Heart right ventricle (tissue), 16 donors: ENCODE data around the gene DAB1. TPM values are rescaled to one million over a fixed set of nuclear protein-coding genes. Genes with fewer than 3 reads are reported as not detected.

Experiments
- ATAC-seq, 8 donors: fragments of 200-7000 bp; cut with Tn5 transposase; one replicate each; pipeline ENCODE4 v1.9.1; 2020; ENCODE audit warnings: mild to moderate bottlenecking in 8 of 8, moderate library complexity in 8 of 8, moderate number of reproducible peaks in 1 of 8
- DNase-seq, 2 donors: peaks; one replicate each; pipeline ENCODE4 v3.0.0-alpha.2; 2020
- H3K27ac ChIP-seq, 10 donors: fragments of 200-600 bp; sonication (generic) in 2 of 10; one replicate each; pipeline versions ENCODE4 v1.5.0 to v1.8.0; 2020 to 2022; ENCODE audit warnings: mild to moderate bottlenecking in 3 of 10
- H3K27me3 ChIP-seq, 7 donors: fragments of 200-600 bp; one replicate each; pipeline ENCODE4 v1.8.0; 2021 to 2022; ENCODE audit warnings: mild to moderate bottlenecking in 2 of 7
- H3K36me3 ChIP-seq, 9 donors: fragments of 200-600 bp; sonication (generic) in 1 of 9; one replicate each; pipeline versions ENCODE4 v1.5.0 to v1.8.0; 2020 to 2022; ENCODE audit warnings: mild to moderate bottlenecking in 2 of 9
- H3K4me1 ChIP-seq, 9 donors: fragments of 200-600 bp; sonication (generic) in 1 of 9; one replicate each; pipeline versions ENCODE4 v1.5.0 to v1.8.0; 2020 to 2022; ENCODE audit warnings: mild to moderate bottlenecking in 4 of 9
- H3K4me3 ChIP-seq, 10 donors: fragments of 200-600 bp; sonication (generic) in 2 of 10; one replicate each; pipeline versions ENCODE4 v1.5.0 to v1.8.0; 2020 to 2022; ENCODE audit warnings: mild to moderate bottlenecking in 7 of 10, moderate library complexity in 2 of 10
- H3K9me3 ChIP-seq, 11 donors: fragments of 200-600 bp in 10 of 11; sonication (generic) in 2 of 11; one replicate each; pipeline versions ENCODE4 v1.5.0 to v1.8.0; 2013 to 2022; ENCODE audit warnings: mild to moderate bottlenecking in 2 of 11, control low read depth in 1 of 11, moderate library complexity in 1 of 11
- WGBS, 2 donors: extraction: QIAGEN DNeasy Blood & Tissue Kit; methylation state at CpG; one replicate each; pipeline ENCODE4 v1.1.7; 2013; ENCODE audit warnings: inconsistent platforms in 1 of 2; 5-methylcytosine and 5-hydroxymethylcytosine counted together
- intact Hi-C, 10 donors: fragments of 100-400 bp; cut with DNase I; formaldehyde crosslinking; loops; one replicate each; pipeline versions ENCODE4 v1.11.1 to v1.14.2; 2022
- polyA plus RNA-seq, 2 donors: library from polyadenylated mRNA; stranded (reverse); fragments of 200-250 nt; gene quantifications; one replicate each; pipeline ENCODE4 v1.2.3, GENCODE V29; 2013
- total RNA-seq, 10 donors: library from RNA; stranded (reverse); fragmentation: NEBNext Ultra II Directional in 3 of 10; extraction: Animal tissue kit (Norgen Biotek cat#: 25700) in 3 of 10; gene quantifications; one replicate each; pipeline versions ENCODE4 v1.2.1 to v1.2.4, GENCODE V29; 2021 to 2023
- TF ChIP-seq, protein P1 (sequence below), 9 donors: fragments of 200-600 bp; sonication (generic) in 2 of 9; IDR thresholded peaks; one replicate each; pipeline versions ENCODE4 v1.5.0 to v1.8.0; 2021 to 2022; ENCODE audit warnings: antibody characterized with exemption in 9 of 9, mild to moderate bottlenecking in 5 of 9, moderate library complexity in 1 of 9
- donor health status: Arrhythmogenic right ventricular cardiomyopathy.
- donor health status: ischemic (EF 13 %, LVEDD 7.1; RV severe dilation, severe dysfunction).
- donor health status: healthy with polysubstance abuse.
- donor health status: DM: no; HTN: yes; CAD: no.
- donor health status: DM: no; HTN: no; CAD: no.
- donor health status: ischemic (EF 25% LVEDD 6.9; RV normal size, moderate dysfunction).
- donor health status: ischemic (EF 25% LVEDD 5.7; RV mildly dilated, moderate dysfunction).
- donor health status: healthy.
- donor health status: DM: yes; HTN: yes; CAD: no.
- donor health status: Ischemic cardiomyopathy.
- donor health status: ischemic (EF 35%, LVEDD 5.7; RV mildly dilated, moderate dysfunction).
- donor health status: nonischemic (EF 11% LVEDD 7.7; RV severe dilation, severe dysfunction).
- donor health status: DM: yes; HTN: yes; CAD: no.
- donor health status: PGD.
- donor health status: ischemic (EF 29% LVEDD 5.4; RV normal size, mild dysfunction).
- donor health status: nonischemic (EF 23%, LVEDD 6.1; RV moderate dilation, normal function).

DAB1 gene
- total and polyA plus RNA-seq, 12 donors: 0.16 to 25.5 (median 8.1) TPM

DNA sequence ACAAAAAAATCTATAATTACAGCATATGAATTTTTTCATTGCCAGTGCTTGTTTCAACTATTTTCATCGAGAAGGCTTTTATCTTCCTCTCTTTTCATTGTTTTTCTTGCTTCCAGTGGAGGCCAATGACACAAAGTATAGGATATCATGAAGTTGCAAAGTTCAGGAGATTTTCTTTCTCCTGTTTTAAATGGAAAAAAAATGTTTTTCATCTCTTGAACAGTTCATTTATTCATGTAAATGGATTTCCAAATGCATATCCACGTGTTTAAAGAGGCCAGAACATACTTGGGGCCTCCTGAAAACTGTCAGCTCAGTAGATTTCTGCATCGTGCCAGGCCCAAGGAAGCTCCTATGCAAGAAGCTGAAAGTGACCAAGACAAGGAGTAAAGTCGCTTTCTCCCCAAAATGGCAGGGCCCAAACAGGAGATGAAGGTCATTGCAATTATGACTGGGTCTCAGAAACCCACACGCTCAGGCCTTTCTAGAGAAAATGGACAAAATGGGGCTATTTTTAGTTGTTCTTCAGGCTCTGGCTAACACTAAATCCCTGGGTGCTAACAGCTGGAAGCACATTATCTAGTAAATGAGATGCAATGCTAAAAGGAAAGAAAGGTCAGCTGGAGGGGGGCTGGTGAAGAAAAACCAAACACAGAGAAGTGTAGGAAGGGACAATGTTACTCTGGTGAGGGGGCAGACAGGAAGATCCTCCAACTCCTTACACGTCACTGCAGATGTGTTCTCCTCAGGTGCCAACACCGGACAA lies 321.1 kb downstream of the DAB1 start:
- intact Hi-C loops: no loop called here

DNA sequence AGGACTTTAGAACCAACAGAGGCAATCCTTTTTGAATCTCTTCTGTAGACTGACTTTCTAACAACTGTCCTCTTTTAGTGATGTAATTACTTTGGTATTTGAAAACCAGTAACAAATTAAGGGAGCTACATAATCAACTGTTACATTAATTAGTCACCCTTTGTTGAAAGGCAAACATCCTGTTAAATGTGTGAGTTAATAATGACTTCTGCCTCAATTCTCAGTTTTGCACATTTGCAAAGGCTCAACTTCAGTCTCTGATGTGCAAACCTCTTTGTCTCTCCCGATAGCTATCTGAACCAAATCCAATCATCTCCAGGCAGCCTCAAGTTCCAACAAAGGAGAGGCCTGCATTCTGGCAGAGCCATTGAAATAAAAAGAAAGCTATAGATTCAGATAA lies 322.7 kb downstream of the DAB1 start:
- WGBS, 2 donors: 67 to 83% methylated on average over 1 of the region's 1 CpG
- Histone ChIP-seq H3K27ac (no peak overlapping the region), H3K27me3 (no peaks in the 10 kb centered on the region), H3K4me1 (peaks cover 0 to 16% (median 6%) of the 10 kb centered on the region in 9 donors), H3K9me3 (no peaks in the 10 kb centered on the region), H3K36me3 (no peaks in the 10 kb centered on the region), H3K4me3 (no peak overlapping the region)
- TF ChIP-seq, protein P1, sequence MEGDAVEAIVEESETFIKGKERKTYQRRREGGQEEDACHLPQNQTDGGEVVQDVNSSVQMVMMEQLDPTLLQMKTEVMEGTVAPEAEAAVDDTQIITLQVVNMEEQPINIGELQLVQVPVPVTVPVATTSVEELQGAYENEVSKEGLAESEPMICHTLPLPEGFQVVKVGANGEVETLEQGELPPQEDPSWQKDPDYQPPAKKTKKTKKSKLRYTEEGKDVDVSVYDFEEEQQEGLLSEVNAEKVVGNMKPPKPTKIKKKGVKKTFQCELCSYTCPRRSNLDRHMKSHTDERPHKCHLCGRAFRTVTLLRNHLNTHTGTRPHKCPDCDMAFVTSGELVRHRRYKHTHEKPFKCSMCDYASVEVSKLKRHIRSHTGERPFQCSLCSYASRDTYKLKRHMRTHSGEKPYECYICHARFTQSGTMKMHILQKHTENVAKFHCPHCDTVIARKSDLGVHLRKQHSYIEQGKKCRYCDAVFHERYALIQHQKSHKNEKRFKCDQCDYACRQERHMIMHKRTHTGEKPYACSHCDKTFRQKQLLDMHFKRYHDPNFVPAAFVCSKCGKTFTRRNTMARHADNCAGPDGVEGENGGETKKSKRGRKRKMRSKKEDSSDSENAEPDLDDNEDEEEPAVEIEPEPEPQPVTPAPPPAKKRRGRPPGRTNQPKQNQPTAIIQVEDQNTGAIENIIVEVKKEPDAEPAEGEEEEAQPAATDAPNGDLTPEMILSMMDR (IDR thresholded peaks at IDR 0.05): no peak
- ATAC-seq (no peak), DNase-seq (no peak)
- intact Hi-C loops: no loop called here

More for the DNA sequence above, 321.1 kb downstream of the DAB1 start:
- WGBS, 2 donors: 42 to 44% methylated on average over 7 of the region's 7 CpGs
- peak in 5 of 8 donors; percentile 15 to 47 (median 38) for ATAC-seq
- TF ChIP-seq, protein P1 (IDR thresholded peaks at IDR 0.05): no peak
- Histone ChIP-seq H3K4me1 (peaks cover 0 to 14% (median 6%) of the 10 kb centered on the region in 9 donors), H3K36me3 (no peaks in the 10 kb centered on the region), H3K4me3 (no peak overlapping the region), H3K27ac (peak overlapping the region in 3 of 10 donors; percentile 5 to 58 (median 30)), H3K27me3 (no peaks in the 10 kb centered on the region), H3K9me3 (no peaks in the 10 kb centered on the region)
- no peak for DNase-seq

- H3K4me3 ChIP-seq: no peak overlapping the region
- H3K27ac ChIP-seq: no peak overlapping the region
- intact Hi-C loops: no loop called here
- DNase-seq (no peak), ATAC-seq (no peak)
- 94 to 95% methylated on average over 2 of the region's 2 CpGs for WGBS, 2 donors
- no peaks in the 10 kb centered on the region for H3K9me3 ChIP-seq
- no peaks in the 10 kb centered on the region for H3K36me3 ChIP-seq
- TF ChIP-seq, protein P1 (IDR thresholded peaks at IDR 0.05): no peak
- no peaks in the 10 kb centered on the region for H3K27me3 ChIP-seq
- H3K4me1 ChIP-seq: peaks cover 0 to 31% (median 5%) of the 10 kb centered on the region in 9 donors
Observed at GRCh38 chr1:57094749-57095148, 329.1 kb downstream of the DAB1 start.

GRCh38 chr1:57093122-57093521 lies 330.7 kb downstream of the DAB1 start:
- no peaks in the 10 kb centered on the region for H3K9me3 ChIP-seq
- no peaks in the 10 kb centered on the region for H3K27me3 ChIP-seq
- ATAC-seq (peak in 5 of 8 donors; percentile 25 to 66 (median 54)), DNase-seq (no peak)
- H3K4me1 ChIP-seq: peaks cover 0 to 42% (median 9%) of the 10 kb centered on the region in 9 donors
- 83 to 89% methylated on average over 3 of the region's 3 CpGs for WGBS, 2 donors
- no peak overlapping the region for H3K4me3 ChIP-seq
- TF ChIP-seq, protein P1 (IDR thresholded peaks at IDR 0.05): no peak
- no peaks in the 10 kb centered on the region for H3K36me3 ChIP-seq
- H3K27ac ChIP-seq: peak overlapping the region in 2 of 10 donors; percentile 12 to 60
- intact Hi-C loops: no loop called here
